Stimulated activated CD4-positive, alpha-beta T cell treated with anti-CD3 and anti-CD28 coated beads, Interleukin-2, amount 100 ng/mL, for 48 hours (primary cell): ENCODE data around the gene SF3B6.
"Not testable (repeated sequence)": the region's sequence is repeated elsewhere in the genome, so short reads cannot be mapped to it uniquely, and the experiment has no call there.

Source experiments
- DNase-seq, 2 donors: peaks; one replicate each; pipeline ENCODE4 v3.0.0-alpha.2; 2020

The SF3B6 gene

GRCh38 chr2:24075915-24076848, at the start of gene SF3B6:
Gene SF3B6 (minus strand): TSS chr2:24076326. CDS start chr2:24076229, 97 bp downstream.
- DNase-seq: peak; percentile 98

- peak in 1 of 2 donors; percentile 34 for DNase-seq
Measured at GRCh38 chr2:24123922-24124580, 47.9 kb upstream of the SF3B6 start.

- peak; percentile 49 to 60 for DNase-seq
Measured at GRCh38 chr2:24123195-24123921, 47.2 kb upstream of the SF3B6 start, which contains the start of the genes FAM228B and PFN4. Gene FAM228B (plus strand): TSS chr2:24123469. CDS start chr2:24124362, 893 bp downstream. Gene PFN4 (minus strand): TSS chr2:24123334. CDS start chr2:24122535, 799 bp downstream.

GRCh38 chr2:24122366-24123194, 46.5 kb upstream of the SF3B6 start:
- DNase-seq: no peak

- DNase-seq: no peak
Measured at GRCh38 chr2:24121469-24121868, 45.3 kb upstream of the SF3B6 start.

- no peak for DNase-seq
Measured at GRCh38 chr2:24121066-24121465, 44.9 kb upstream of the SF3B6 start.

GRCh38 chr2:24117902-24118301, 41.8 kb upstream of the SF3B6 start:
- no peak for DNase-seq

GRCh38 chr2:24115057-24115456, 38.9 kb upstream of the SF3B6 start:
- no peak for DNase-seq

- DNase-seq: no peak
Measured at GRCh38 chr2:24111407-24111901, 35.3 kb upstream of the SF3B6 start.

GRCh38 chr2:24110660-24111303, 34.7 kb upstream of the SF3B6 start:
- no peak for DNase-seq

- not testable (repeated sequence) for DNase-seq
Measured at GRCh38 chr2:24109431-24109830, 33.3 kb upstream of the SF3B6 start.

GRCh38 chr2:24107336-24107735, 31.2 kb upstream of the SF3B6 start:
- no peak for DNase-seq

- no peak for DNase-seq
Measured at GRCh38 chr2:24106786-24107185, 30.7 kb upstream of the SF3B6 start.

- DNase-seq: no peak
Measured at GRCh38 chr2:24105816-24106215, 29.7 kb upstream of the SF3B6 start.

GRCh38 chr2:24104906-24105305, 28.8 kb upstream of the SF3B6 start:
- no peak for DNase-seq

GRCh38 chr2:24104110-24104650, 28.1 kb upstream of the SF3B6 start:
- no peak for DNase-seq

GRCh38 chr2:24102677-24103076, 26.6 kb upstream of the SF3B6 start:
- DNase-seq: no peak

- DNase-seq: no peak
Measured at GRCh38 chr2:24101992-24102391, 25.9 kb upstream of the SF3B6 start.

- not testable (repeated sequence) for DNase-seq
Measured at GRCh38 chr2:24100732-24101131, 24.6 kb upstream of the SF3B6 start.

GRCh38 chr2:24095171-24095677, 19.1 kb upstream of the SF3B6 start:
- not testable (repeated sequence) for DNase-seq

GRCh38 chr2:24093270-24093669, 17.1 kb upstream of the SF3B6 start:
- not testable (repeated sequence) for DNase-seq
